ENCODE results near the gene GPRASP1. TPM values are rescaled to one million over a fixed set of nuclear protein-coding genes. Genes with fewer than 3 reads are reported as not detected.

GPRASP1 gene
- total RNA-seq, 1 donor from 2014 or later = 5.6 TPM

DNA sequence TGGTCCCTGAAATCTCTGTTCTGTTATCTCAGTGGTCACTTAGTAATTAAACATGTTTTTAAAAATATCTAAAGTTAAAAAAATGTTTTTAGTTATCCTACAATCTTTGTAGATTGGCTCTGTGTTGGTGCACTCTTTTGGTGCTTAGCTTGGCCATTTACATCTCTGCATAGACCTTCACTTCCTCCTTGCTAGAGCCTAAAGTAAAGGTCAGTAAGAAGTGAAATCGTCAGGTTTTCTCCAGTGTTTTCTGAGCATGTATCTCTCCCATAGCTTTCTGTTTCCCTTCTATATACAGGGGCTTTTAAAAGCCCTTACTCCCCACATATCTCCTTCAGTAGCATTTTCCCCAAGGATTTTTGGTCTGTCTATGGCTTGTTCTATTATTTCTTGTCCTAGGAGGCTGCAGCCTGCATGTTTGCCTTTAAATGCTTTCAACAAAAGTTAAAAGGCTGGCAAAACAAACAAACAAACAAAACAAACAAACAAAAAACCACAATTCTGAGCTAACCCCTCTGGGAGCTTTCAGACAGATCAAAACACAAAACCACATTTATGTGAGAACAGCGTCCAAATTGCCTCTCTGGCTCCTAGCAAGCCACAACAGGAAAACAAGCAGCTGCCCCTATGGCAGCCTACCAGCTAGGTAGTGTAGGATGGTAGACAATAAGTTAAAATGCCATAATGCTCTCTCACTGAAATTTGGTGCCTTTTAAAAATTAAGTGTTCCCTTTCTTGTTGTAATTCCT lies 33.7 kb downstream of the GPRASP1 start:
- Mint-ChIP-seq H3K36me3 (ENCODE audit: low read depth) (peaks cover 26% of the 10 kb centered on the region), H3K27ac (ENCODE audit: unreplicated experiment) (no peak overlapping the region), H3K4me3 (no peak overlapping the region), H3K9me3 (peaks cover 7% of the 10 kb centered on the region), H3K4me1 (no peaks in the 10 kb centered on the region), H3K27me3 (ENCODE audit: low read depth) (no peaks in the 10 kb centered on the region)
- TF ChIP-seq, protein P1, sequence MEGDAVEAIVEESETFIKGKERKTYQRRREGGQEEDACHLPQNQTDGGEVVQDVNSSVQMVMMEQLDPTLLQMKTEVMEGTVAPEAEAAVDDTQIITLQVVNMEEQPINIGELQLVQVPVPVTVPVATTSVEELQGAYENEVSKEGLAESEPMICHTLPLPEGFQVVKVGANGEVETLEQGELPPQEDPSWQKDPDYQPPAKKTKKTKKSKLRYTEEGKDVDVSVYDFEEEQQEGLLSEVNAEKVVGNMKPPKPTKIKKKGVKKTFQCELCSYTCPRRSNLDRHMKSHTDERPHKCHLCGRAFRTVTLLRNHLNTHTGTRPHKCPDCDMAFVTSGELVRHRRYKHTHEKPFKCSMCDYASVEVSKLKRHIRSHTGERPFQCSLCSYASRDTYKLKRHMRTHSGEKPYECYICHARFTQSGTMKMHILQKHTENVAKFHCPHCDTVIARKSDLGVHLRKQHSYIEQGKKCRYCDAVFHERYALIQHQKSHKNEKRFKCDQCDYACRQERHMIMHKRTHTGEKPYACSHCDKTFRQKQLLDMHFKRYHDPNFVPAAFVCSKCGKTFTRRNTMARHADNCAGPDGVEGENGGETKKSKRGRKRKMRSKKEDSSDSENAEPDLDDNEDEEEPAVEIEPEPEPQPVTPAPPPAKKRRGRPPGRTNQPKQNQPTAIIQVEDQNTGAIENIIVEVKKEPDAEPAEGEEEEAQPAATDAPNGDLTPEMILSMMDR (conservative IDR thresholded peaks at IDR 0.05) = no peak
- no peak for DNase-seq (ENCODE audit: low read depth, low spot score)

DNA sequence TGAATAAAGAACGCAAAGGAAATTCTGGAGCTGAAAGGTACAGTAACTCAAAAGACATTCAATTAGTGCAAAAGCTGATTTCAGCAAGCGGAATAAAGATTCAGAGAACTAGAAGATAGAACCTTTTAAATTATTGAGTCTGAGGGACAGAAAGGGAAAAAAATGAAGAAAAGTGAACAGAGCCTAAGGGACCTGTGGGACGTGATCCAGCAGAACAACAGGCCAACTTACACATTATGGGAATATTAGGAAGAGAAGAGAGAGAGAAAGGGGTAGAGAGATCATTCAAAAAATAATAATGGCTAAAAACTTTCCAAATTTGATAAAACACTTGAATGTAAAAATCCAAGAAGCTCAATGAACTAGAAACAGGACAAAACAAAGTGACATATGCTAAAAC lies 43.5 kb downstream of the GPRASP1 start:
- DNase-seq (ENCODE audit: low read depth, low spot score) = no peak
- no peak overlapping the region for H3K4me3 Mint-ChIP-seq
- peaks cover 17% of the 10 kb centered on the region for H3K9me3 Mint-ChIP-seq
- H3K27ac Mint-ChIP-seq (ENCODE audit: unreplicated experiment) = no peak overlapping the region
- TF ChIP-seq, protein P1 (conservative IDR thresholded peaks at IDR 0.05) = no peak
- H3K36me3 Mint-ChIP-seq (ENCODE audit: low read depth) = peaks cover 28% of the 10 kb centered on the region
- no peaks in the 10 kb centered on the region for H3K27me3 Mint-ChIP-seq (ENCODE audit: low read depth)
- no peaks in the 10 kb centered on the region for H3K4me1 Mint-ChIP-seq

GRCh38 chrX:102696306-102696705 lies 45.0 kb downstream of the GPRASP1 start:
- no peaks in the 10 kb centered on the region for H3K27me3 Mint-ChIP-seq (ENCODE audit: low read depth)
- TF ChIP-seq, protein P1 (conservative IDR thresholded peaks at IDR 0.05) = no peak
- H3K36me3 Mint-ChIP-seq (ENCODE audit: low read depth) = peaks cover 21% of the 10 kb centered on the region
- H3K4me3 Mint-ChIP-seq = no peak overlapping the region
- no peaks in the 10 kb centered on the region for H3K4me1 Mint-ChIP-seq
- H3K27ac Mint-ChIP-seq (ENCODE audit: unreplicated experiment) = no peak overlapping the region
- H3K9me3 Mint-ChIP-seq = peaks cover 17% of the 10 kb centered on the region
- no peak for DNase-seq (ENCODE audit: low read depth, low spot score)

GRCh38 chrX:102697494-102697893 lies 46.2 kb downstream of the GPRASP1 start:
- Mint-ChIP-seq H3K36me3 (ENCODE audit: low read depth) (peaks cover 24% of the 10 kb centered on the region), H3K27ac (ENCODE audit: unreplicated experiment) (no peak overlapping the region), H3K27me3 (ENCODE audit: low read depth) (no peaks in the 10 kb centered on the region), H3K9me3 (peaks cover 17% of the 10 kb centered on the region), H3K4me1 (no peaks in the 10 kb centered on the region), H3K4me3 (no peak overlapping the region)
- TF ChIP-seq, protein P1 (conservative IDR thresholded peaks at IDR 0.05) = no peak
- DNase-seq (ENCODE audit: low read depth, low spot score) = no peak

Other genes with a start within 250 kb of the GPRASP1 start
- not detected in 2 replicates for gene NXF2B, start 211.5 kb upstream of the GPRASP1 start, total RNA-seq
- not detected in 2 replicates for gene TCP11X2, start 179.7 kb upstream of the GPRASP1 start, total RNA-seq
- gene TMSB15A, start 134.7 kb upstream of the GPRASP1 start, total RNA-seq = 216 and 233 TPM in 2 replicates
- 13.2 and 13.8 TPM in 2 replicates for gene ARMCX5, start 52.0 kb upstream of the GPRASP1 start, total RNA-seq
- gene GPRASP2, start 61.0 kb downstream of the GPRASP1 start, total RNA-seq = 20.3 and 20.9 TPM in 2 replicates
- gene GPRASP3, start 69.3 kb downstream of the GPRASP1 start, total RNA-seq = 17.1 and 21.4 TPM in 2 replicates

All from neural crest cell (in vitro differentiated cells).